Stomach (tissue), 4 donors: ENCODE data around the gene MATK.

Source experiments
- CTCF ChIP-seq, 7 experiments: fragments of 450-650 bp in 4 of 7; fragments of 200-600 bp in 3 of 7; sonication (generic) in 3 of 7; IDR thresholded peaks; one replicate each; pipeline ENCODE4 v1.5.1; 2016 to 2019; ENCODE audit warnings: antibody characterized with exemption in 7 of 7, control low read depth in 2 of 7, mild to moderate bottlenecking in 1 of 7
- POLR2A ChIP-seq, 4 donors: fragments of 450-650 bp; IDR thresholded peaks; one replicate each; pipeline ENCODE4 v1.6.1; 2016; ENCODE audit warnings: antibody characterized with exemption in 4 of 4, control low read depth in 2 of 4, mild to moderate bottlenecking in 1 of 4, moderate library complexity in 1 of 4

DNA sequence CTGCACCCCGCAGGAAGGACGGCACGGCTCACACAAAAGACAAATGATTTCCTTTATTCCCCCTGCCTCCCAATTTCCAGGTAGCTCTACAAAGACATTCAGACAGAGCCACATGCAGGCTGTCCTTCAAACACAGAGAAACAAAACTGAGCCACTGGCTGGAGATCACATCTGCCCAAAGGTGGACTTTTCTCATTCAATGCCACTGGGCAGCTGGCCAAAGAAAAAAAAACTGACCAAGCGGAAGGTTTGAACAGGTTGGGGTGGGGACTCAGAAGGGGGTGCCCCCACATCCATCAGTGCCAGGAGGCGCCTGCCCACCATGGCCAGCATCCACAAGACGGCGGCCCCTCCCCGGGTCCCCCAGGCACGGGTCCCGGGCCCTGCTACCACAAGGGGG lies 17.8 kb upstream of the MATK start:
- TF ChIP-seq POLR2A (IDR thresholded peaks at IDR 0.05) (no peak), CTCF (IDR thresholded peaks at IDR 0.05) (no peak)
